ENCODE data around the gene NCR1. TPM values are rescaled to one million over a fixed set of nuclear protein-coding genes. Genes with fewer than 3 reads are reported as not detected.
"Not testable (repeated sequence)": the region's sequence is repeated elsewhere in the genome, so short reads cannot be mapped to it uniquely, and the experiment has no call there.

NCR1 gene
- total RNA-seq, 1 donor from 2014 or later, result not detected

DNA sequence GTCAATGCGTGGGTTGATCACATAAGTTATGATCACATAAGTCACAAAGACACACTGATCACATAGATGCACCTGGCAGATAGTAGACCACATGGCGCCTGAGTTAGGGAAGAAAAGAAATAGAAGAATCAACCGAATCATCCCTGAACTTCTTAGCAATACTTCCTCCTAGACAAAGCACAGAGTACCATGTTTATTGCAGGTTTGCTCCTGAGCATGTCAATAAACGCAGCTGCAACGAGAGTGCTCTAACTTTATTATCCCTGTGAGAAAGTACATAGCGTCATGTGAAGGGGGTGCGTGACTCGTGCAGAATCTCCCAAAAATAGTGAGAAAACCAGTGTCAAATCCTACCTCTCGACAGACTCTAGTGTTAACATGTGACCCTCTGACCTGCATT is 17.3 kb downstream of the NCR1 start:
- Histone ChIP-seq H3K4me3 (ENCODE audit: low read depth, low read length) (no peak overlapping the region), H3K36me3 (ENCODE audit: control insufficient read depth, insufficient read depth, low read length) (no peaks in the 10 kb centered on the region), H3K27me3 (ENCODE audit: control insufficient read depth, insufficient read depth, low read length) (no peaks in the 10 kb centered on the region)
- DNase-seq (ENCODE audit: low read depth), result no peak
- TF ChIP-seq, protein P1, sequence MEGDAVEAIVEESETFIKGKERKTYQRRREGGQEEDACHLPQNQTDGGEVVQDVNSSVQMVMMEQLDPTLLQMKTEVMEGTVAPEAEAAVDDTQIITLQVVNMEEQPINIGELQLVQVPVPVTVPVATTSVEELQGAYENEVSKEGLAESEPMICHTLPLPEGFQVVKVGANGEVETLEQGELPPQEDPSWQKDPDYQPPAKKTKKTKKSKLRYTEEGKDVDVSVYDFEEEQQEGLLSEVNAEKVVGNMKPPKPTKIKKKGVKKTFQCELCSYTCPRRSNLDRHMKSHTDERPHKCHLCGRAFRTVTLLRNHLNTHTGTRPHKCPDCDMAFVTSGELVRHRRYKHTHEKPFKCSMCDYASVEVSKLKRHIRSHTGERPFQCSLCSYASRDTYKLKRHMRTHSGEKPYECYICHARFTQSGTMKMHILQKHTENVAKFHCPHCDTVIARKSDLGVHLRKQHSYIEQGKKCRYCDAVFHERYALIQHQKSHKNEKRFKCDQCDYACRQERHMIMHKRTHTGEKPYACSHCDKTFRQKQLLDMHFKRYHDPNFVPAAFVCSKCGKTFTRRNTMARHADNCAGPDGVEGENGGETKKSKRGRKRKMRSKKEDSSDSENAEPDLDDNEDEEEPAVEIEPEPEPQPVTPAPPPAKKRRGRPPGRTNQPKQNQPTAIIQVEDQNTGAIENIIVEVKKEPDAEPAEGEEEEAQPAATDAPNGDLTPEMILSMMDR (IDR thresholded peaks at IDR 0.05; ENCODE audit: insufficient read depth, low read length, poor library complexity, severe bottlenecking), result no peak

DNA sequence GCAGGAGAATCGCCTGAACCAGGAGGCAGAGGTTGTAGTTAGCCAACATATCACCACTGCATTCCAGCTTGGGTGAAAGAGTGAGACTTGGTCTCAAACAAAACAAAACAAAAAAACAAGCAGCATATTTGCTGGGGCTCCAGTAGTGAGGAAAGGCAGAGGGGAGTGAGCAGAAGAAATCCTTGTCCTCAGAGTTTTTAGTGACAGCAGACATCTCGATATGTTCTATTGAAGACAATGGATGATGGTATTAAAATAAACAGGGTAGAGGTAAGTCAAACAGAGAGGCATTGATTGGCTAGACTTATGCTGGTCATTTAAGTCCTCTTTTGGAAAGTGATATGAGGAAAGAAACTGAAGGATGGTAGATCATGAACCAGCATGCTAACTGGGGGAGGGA is 22.4 kb downstream of the NCR1 start:
- H3K36me3 ChIP-seq (ENCODE audit: control insufficient read depth, insufficient read depth, low read length), result no peaks in the 10 kb centered on the region
- TF ChIP-seq, protein P1 (IDR thresholded peaks at IDR 0.05; ENCODE audit: insufficient read depth, low read length, poor library complexity, severe bottlenecking), result no peak
- no peak overlapping the region for H3K4me3 ChIP-seq (ENCODE audit: low read depth, low read length)
- no peaks in the 10 kb centered on the region for H3K27me3 ChIP-seq (ENCODE audit: control insufficient read depth, insufficient read depth, low read length)
- no peak for DNase-seq (ENCODE audit: low read depth)

DNA sequence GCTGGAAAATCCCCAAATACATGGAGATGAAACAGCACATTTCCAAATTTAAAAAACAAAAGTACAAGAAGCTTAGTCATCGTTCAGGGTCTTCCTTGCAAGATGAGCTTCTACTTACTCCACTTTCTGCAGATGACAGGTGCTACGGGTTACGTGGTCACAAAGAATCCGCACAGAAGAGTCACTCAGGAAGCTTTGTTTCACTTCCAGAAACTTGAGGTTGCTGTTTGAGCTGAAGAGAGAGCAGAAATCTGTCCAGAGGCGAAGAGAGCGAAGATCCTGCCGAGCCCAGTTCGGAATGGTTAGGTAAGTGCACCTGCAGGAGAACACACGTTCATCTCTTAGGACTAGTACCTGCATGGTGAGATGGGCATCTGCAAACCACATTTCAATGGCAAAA is 32.0 kb downstream of the NCR1 start:
- Histone ChIP-seq H3K4me3 (ENCODE audit: low read depth, low read length) (no peak overlapping the region), H3K27me3 (ENCODE audit: control insufficient read depth, insufficient read depth, low read length) (no peaks in the 10 kb centered on the region), H3K36me3 (ENCODE audit: control insufficient read depth, insufficient read depth, low read length) (no peaks in the 10 kb centered on the region)
- TF ChIP-seq, protein P1 (IDR thresholded peaks at IDR 0.05; ENCODE audit: insufficient read depth, low read length, poor library complexity, severe bottlenecking), result no peak
- no peak for DNase-seq (ENCODE audit: low read depth)

DNA sequence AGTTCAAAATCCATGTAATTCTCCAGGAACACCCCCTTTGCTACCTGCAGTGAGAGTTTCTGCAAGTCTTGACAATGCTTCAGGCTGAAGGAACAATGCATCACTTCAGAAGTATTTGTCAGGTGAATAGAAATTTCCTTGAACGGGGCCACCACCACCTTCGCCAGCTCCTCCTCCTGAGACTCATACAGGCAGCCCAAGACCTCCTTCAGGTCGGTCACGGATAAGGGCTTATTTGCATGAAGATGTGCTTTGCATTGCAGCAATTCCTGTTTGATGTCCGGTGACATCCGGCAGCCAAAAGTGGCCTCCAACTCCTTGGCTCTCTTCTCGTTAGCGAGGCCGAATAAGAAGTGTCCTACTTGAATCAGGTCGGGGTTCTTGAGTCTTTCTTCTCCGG is 33.0 kb downstream of the NCR1 start:
- H3K4me3 ChIP-seq (ENCODE audit: low read depth, low read length), result no peak overlapping the region
- TF ChIP-seq, protein P1 (IDR thresholded peaks at IDR 0.05; ENCODE audit: insufficient read depth, low read length, poor library complexity, severe bottlenecking), result no peak
- H3K27me3 ChIP-seq (ENCODE audit: control insufficient read depth, insufficient read depth, low read length), result no peaks in the 10 kb centered on the region
- DNase-seq (ENCODE audit: low read depth), result no peak
- no peaks in the 10 kb centered on the region for H3K36me3 ChIP-seq (ENCODE audit: control insufficient read depth, insufficient read depth, low read length)

DNA sequence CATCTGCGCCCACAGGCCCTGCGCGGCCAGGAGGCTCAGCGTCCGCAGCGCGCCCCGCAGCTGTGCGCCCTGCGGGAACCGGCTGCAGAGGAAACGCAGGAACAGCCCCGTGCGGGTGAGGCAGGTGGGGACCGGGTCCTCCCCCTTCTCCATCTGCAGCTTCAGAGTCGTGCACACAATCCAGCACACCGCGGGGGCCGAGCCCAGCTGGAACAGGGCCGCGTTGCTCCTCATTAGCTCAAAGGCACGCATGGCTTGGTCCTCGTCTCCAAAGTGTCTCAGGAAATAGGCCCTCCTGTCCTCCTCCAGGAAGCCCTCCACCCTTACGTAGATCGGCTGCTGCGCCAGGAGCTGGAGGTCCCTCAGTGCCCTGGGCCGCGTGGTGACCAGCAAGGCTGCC is 33.6 kb downstream of the NCR1 start:
- not testable (repeated sequence) for H3K4me3 ChIP-seq (ENCODE audit: low read depth, low read length); H3K27me3 ChIP-seq (ENCODE audit: control insufficient read depth, insufficient read depth, low read length); DNase-seq (ENCODE audit: low read depth); H3K36me3 ChIP-seq (ENCODE audit: control insufficient read depth, insufficient read depth, low read length)

DNA sequence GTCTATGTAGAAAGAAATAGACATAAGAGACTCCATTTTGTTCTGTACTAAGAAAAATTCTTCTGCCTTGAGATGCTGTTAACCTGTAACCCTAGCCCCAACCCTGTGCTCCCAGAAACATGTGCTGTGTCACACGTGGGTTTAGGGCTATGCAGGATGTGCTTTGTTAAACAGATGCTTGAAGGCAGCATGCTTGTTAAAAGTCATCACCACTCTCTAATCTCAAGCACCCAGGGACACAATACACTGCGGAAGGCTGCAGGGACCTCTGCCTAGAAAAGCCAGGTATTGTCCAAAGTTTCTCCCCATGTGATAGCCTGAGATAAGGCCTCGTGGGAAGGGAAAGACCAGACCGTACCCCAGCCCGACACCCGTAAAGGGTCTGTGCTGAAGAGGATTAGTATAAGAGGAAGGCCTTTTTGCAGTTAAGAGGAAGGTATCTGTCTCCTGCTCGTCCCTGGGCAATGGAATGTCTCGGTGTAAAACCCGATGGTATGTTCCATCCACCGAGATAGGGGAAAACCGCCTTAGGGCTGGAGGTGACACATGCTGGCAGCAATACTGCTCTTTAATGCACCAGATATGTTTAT is 37.9 kb downstream of the NCR1 start:
- not testable (repeated sequence) for DNase-seq (ENCODE audit: low read depth)

DNA sequence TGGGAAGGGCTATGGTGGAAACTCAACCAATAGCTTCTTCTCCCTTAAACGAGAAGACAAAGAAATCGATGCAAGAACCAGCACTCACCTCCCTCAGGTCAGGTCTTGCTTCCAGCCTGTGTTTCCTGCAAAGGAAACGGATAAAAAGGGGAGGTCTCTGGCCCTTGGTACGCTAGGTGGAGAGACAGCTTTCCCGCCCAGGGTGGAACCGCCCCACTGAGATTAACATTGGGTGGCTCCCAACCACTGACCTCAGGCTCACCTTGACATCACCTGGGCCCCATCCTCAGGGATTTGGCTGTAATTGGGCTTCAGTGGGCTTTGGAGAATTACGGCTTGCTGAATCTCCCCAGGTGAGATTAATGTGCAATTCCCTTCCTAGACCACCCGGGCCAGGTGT is 41.4 kb downstream of the NCR1 start, which contains the start of gene NLRP7:
Gene NLRP7, minus strand, starts transcription at position 150 of the 400 bp plus-strand sequence.
- no peaks in the 10 kb centered on the region for H3K36me3 ChIP-seq (ENCODE audit: control insufficient read depth, insufficient read depth, low read length)
- H3K27me3 ChIP-seq (ENCODE audit: control insufficient read depth, insufficient read depth, low read length), result no peaks in the 10 kb centered on the region
- TF ChIP-seq, protein P1 (IDR thresholded peaks at IDR 0.05; ENCODE audit: insufficient read depth, low read length, poor library complexity, severe bottlenecking), result no peak
- no peak for DNase-seq (ENCODE audit: low read depth)
- no peak within 1 kb of the TSS for H3K4me3 ChIP-seq (ENCODE audit: low read depth, low read length)

More for the DNA sequence above, 37.9 kb downstream of the NCR1 start:
- not testable (repeated sequence) for H3K4me3 ChIP-seq (ENCODE audit: low read depth, low read length); H3K36me3 ChIP-seq (ENCODE audit: control insufficient read depth, insufficient read depth, low read length); H3K27me3 ChIP-seq (ENCODE audit: control insufficient read depth, insufficient read depth, low read length)
